Activated CD8-positive, alpha-beta memory T cell treated with anti-CD3 and anti-CD28 coated beads, Interleukin-2, amount 50 U/mL, for 48 hours (primary cell): ENCODE results near the gene NRDE2.
"Not testable (repeated sequence)": the region's sequence is repeated elsewhere in the genome, so short reads cannot be mapped to it uniquely, and the experiment has no call there.

ENCODE experiments used
- DNase-seq: peaks from one replicate; pipeline ENCODE4 v3.0.0-alpha.2; 2020

Gene NRDE2

DNA sequence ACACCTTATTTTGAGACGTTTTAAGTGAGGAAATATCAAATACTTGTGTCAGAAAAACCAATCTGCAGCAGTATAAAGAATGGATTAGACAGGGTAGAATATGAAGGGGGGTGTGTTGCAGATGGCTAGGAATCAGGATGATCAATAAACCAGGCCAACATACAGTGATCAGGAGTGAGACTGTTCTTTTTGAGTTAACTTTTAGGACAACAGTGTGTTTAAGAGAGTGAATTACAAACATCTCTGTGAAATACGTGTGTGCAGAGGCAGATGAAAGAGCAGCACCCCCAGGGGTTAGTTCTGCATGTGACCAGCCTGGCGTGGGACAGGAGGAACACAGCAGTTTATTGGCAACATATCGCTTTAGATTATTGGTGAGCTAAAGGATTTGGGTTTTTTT lies 10.6 kb upstream of the NRDE2 start:
- no peak for DNase-seq

DNA sequence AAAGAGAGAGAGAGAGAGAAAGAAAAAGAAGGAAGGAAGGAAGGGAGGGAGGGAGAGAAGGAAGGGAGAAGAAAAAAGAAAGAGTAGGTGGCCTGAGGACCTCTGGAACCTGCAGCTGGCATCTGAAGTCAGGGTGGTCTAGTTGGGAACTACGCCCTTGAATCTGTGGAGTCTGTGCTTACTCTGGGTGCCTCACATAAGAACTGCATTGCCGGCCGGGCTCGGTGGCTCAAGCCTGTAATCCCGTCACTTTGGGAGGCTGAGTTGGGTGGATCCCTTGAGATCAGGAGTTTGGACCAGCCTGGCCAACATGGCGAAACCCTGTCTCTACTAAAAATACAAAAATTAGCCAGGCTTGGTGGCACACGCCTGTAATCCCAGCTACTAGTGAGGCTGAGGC lies 10.0 kb upstream of the NRDE2 start:
- no peak for DNase-seq

GRCh38 chr14:90341232-90341631 lies 9.5 kb upstream of the NRDE2 start:
- not testable (repeated sequence) for DNase-seq

GRCh38 chr14:90336985-90337384 lies 5.2 kb upstream of the NRDE2 start:
- no peak for DNase-seq

GRCh38 chr14:90336401-90336800 lies 4.7 kb upstream of the NRDE2 start:
- DNase-seq: no peak

GRCh38 chr14:90332271-90332584 lies 487 bp upstream of the NRDE2 start:
- no peak for DNase-seq

- no peak for DNase-seq
Measured at GRCh38 chr14:90330203-90331196, 1.2 kb downstream of the NRDE2 start.

DNA sequence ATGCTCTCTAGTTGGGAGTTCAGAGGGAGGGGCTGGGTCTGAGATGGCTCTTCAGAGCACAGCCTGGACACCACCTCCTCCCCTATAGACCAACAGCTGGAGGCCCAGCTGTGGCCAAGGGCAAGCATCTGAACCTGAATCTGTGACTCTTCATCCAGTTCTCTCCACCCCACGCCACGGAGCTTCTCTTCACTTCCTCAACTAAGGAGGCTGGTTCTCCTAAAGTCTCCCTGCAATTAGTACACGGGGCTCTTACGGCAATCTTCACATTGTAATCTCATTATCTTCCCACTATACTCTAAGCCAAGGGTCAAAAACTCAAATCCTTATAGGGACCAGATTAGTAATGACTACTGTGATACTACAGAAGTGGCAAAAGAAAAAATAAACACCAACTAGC lies 9.8 kb downstream of the NRDE2 start:
- no peak for DNase-seq

DNA sequence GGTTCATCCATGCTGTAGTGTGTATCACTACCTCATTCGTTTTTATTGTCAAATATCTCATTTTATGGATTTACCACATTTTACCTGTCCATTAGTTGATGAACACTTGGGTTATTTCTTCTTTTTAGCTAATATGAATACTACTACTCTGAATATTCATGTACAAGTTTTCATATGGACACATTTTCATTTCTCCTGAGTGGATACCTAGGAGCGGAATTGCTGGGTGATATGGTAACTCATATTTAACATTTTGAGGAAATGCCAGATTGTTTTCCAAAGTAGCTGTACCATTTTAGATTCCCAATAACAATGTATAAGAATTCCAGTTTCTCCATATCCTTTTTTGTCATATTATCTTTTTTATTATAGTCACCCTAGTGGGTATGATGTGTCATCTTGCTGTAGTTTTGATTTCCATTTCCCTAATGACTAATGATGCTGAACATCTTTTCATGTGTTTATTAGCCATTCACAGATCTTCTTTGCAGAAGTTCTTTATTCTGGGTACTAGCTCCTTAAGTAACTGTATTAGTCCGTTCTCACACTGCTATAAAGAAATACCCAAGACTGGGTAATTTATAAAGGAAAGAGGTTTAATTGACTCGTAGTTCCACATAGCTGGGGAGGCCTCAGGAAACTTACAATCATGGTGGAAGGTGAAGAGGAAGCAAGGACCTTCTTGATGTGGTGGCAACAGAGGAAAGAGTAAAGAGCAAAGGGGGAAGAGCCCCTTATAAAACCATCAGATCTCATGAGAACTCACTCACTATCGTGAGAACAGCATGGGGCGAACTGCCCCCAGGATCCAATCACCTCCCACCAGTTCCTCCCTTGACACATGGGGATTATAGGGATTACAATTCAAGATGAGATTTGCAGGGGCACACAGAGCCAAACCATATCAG lies 11.9 kb downstream of the NRDE2 start:
- DNase-seq: no peak

DNA sequence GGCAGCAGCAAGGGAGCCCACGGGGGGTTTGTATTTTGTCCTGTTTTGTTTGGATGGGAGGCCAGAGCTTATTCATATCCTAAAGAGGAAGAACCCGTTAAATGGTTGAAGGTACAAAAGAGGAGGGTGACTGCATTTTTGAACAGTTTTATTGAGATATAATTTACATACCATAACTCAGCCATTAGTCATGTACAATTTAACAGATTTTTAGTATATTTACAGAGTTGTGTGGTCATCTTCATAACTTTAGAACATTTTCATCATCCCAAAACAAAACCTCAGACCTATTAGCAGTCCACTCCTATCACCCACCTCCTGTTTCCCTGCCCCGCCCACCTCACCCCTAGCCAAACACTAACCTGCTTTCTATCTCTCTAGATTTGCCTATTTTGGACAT lies 12.6 kb downstream of the NRDE2 start:
- no peak for DNase-seq

DNA sequence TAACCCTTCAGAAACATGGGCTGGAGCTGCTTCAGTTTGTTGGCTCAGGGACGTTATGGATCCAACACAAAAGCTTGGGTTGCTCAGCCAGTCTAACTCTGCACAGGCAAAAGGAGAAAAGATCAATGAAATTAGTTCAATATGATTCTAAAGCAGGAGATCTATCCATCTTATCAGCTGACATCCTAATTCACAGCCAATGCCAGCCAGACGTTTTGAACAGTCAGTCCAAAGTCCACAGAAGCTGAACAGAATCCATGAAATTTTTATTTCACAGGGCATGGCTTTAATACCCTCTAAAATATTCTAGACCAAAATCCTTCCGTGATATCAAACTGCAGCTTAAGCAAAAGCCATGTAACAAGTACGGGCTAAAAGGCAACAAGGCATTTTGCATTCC lies 13.7 kb downstream of the NRDE2 start:
- no peak for DNase-seq

DNA sequence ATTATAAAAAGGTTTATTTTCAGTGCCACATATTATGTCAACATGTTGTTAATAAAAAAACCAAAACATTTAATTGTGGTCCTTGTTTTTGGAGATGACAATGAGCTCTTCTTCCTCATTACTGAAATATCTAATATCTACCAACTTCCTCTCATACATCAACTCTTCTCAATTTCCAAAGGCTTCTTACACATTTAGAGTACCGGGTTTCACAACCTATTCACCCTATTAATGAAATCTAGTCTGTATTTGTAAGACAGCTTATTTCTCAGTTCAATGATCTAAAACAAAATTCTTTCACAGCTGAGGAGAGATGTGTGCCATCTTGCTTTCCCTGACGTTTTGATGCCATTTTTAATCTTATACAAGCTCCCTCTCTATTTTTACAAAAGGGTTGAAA lies 14.5 kb downstream of the NRDE2 start:
- DNase-seq: no peak

GRCh38 chr14:90308561-90308960 lies 23.2 kb downstream of the NRDE2 start:
- no peak for DNase-seq

DNA sequence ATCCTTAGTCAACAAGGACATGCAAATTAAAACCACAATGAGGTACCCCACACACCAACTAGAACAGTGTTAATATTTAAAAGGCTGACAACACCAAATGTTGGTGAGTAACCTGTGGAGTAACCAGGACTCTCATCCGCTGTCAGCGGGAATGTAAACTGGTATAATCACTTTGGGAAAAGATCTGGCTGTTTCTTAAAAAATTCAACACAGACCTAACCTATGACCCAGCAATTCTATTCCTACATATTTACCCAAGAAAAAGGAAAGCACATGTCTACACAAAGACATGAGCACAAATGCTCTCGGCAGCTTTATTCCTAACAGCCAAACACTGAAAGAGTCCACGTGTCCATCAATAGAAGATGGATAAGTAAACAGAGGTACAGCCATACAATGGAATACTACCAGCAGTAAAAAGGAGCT lies 26.6 kb downstream of the NRDE2 start:
- no peak for DNase-seq

- no peak for DNase-seq
Measured at GRCh38 chr14:90304502-90304901, 27.2 kb downstream of the NRDE2 start.

DNA sequence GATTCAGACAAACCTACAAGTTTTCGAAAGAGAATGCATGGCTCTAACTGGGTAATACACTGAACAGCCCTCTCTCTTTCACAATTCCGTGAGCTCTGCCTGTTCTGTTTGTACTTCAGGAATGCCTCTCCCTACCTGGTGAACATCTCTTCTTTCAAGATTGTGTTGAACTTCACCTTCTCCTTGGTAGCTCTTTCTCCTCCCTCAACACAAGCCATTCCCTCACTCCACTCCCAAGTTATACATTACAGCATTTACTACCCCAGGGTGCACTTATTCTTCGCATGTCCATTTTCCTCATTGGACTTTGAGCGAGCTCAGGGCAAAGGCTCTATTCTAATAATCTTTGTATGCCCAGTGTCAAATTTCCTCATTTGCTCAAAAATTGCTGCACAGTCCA lies 28.3 kb downstream of the NRDE2 start:
- no peak for DNase-seq

DNA sequence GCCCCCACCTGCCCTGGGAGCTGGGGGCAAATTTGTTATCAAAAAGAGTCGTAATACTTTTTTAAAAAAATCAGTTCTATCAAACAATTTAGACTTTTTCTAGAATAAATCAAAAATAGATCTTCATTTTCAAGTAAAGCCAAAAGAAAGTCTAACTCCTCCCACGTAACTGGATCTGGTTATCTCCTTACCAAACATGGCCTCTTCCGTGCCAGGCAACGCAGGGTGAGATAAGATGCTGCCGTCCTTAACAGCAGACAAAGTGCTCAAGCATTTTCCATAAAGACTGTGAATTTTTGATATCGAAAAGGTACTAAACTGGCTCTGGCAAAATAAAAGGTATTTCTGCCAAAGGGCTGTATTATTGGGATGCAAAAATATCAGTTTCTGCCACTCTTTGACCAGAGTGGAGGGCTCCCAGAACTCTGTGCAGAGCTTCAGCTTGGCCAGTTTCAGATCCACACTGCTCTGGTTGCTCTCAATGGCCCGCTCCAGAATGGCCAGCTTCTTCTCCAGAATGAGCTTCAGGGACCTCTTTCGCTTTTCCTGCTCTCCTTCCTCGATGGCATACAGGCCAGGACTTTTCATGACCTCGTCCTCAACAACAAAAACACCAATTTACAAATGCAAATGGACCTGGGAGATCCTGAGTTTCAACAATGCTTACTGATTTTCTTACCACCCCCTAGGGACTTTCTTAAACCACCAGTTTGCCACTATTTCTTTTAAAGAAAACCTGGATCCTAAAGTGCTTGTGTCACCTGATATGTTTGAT lies 29.0 kb downstream of the NRDE2 start:
- DNase-seq: no peak

- no peak for DNase-seq
Measured at GRCh38 chr14:90301668-90302090, 30.1 kb downstream of the NRDE2 start.

GRCh38 chr14:90301122-90301521 lies 30.6 kb downstream of the NRDE2 start:
- DNase-seq: no peak

GRCh38 chr14:90300611-90301047 lies 31.1 kb downstream of the NRDE2 start:
- DNase-seq: no peak

DNA sequence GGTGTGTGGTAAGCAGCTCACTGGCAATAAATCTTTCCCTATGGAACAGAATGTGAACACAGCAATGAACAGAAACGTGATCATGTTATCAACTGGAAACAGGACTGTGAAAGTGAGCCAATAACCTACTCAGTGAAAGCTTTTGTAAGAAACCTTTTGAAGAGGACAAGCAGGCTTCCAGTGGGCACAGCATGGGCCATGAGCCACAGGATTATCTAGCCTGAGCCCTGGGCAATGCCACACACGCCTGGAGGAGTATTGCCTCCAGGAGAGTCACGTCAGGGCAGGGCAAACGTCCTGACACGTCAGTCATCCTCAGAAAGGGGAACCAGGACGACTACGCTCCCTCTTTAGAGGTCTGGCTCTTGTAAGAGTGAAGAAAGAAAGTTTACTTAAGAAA lies 32.3 kb downstream of the NRDE2 start:
- DNase-seq: no peak

- no peak for DNase-seq
Measured at GRCh38 chr14:90297876-90298629, 33.7 kb downstream of the NRDE2 start.
